ENCODE data around the gene ZHX3.

Gene ZHX3

GRCh38 chr20:41161886-41162285 lies 155.6 kb downstream of the ZHX3 start:
- H3K9me3 ChIP-seq (ENCODE audit: insufficient read depth, low read depth, low read length), result no peaks in the 10 kb centered on the region
- H3K27ac ChIP-seq (ENCODE audit: low read length), result no peak overlapping the region
- H3K36me3 ChIP-seq (ENCODE audit: insufficient read depth, low read depth, low read length), result peaks cover 85% of the 10 kb centered on the region
- H3K4me3 ChIP-seq (ENCODE audit: low read length), result no peak overlapping the region
- no peaks in the 10 kb centered on the region for H3K27me3 ChIP-seq (ENCODE audit: insufficient read depth, low read length)
- peaks cover 8% of the 10 kb centered on the region; the same call in 1 of the 2 replicates for H3K4me1 ChIP-seq (ENCODE audit: insufficient read depth, low read length)
- H3K9ac ChIP-seq (ENCODE audit: low read depth, low read length), result no peak overlapping the region

GRCh38 chr20:41160686-41161085 lies 156.8 kb downstream of the ZHX3 start:
- no peaks in the 10 kb centered on the region for H3K27me3 ChIP-seq (ENCODE audit: insufficient read depth, low read length)
- H3K4me1 ChIP-seq (ENCODE audit: insufficient read depth, low read length), result peaks cover 8% of the 10 kb centered on the region; the same call in 1 of the 2 replicates
- no peaks in the 10 kb centered on the region for H3K9me3 ChIP-seq (ENCODE audit: insufficient read depth, low read depth, low read length)
- no peak overlapping the region for H3K4me3 ChIP-seq (ENCODE audit: low read length)
- H3K27ac ChIP-seq (ENCODE audit: low read length), result no peak overlapping the region
- no peak overlapping the region for H3K9ac ChIP-seq (ENCODE audit: low read depth, low read length)
- peaks cover 73% of the 10 kb centered on the region for H3K36me3 ChIP-seq (ENCODE audit: insufficient read depth, low read depth, low read length)

GRCh38 chr20:41159547-41159946 lies 158.0 kb downstream of the ZHX3 start:
- H3K36me3 ChIP-seq (ENCODE audit: insufficient read depth, low read depth, low read length), result peaks cover 69% of the 10 kb centered on the region
- no peak overlapping the region for H3K27ac ChIP-seq (ENCODE audit: low read length)

GRCh38 chr20:41158082-41158625 lies 159.4 kb downstream of the ZHX3 start:
- Histone ChIP-seq H3K27ac (ENCODE audit: low read length) (no peak overlapping the region), H3K4me3 (ENCODE audit: low read length) (no peak overlapping the region), H3K36me3 (ENCODE audit: insufficient read depth, low read depth, low read length) (peaks cover 56% of the 10 kb centered on the region), H3K9ac (ENCODE audit: low read depth, low read length) (no peak overlapping the region), H3K9me3 (ENCODE audit: insufficient read depth, low read depth, low read length) (no peaks in the 10 kb centered on the region), H3K4me1 (ENCODE audit: insufficient read depth, low read length) (peaks cover 17% of the 10 kb centered on the region), H3K27me3 (ENCODE audit: insufficient read depth, low read length) (no peaks in the 10 kb centered on the region)

More at GRCh38 chr20:41159547-41159946, 158.0 kb downstream of the ZHX3 start:
- Histone ChIP-seq H3K27me3 (ENCODE audit: insufficient read depth, low read length) (no peaks in the 10 kb centered on the region), H3K9me3 (ENCODE audit: insufficient read depth, low read depth, low read length) (no peaks in the 10 kb centered on the region), H3K9ac (ENCODE audit: low read depth, low read length) (no peak overlapping the region), H3K4me3 (ENCODE audit: low read length) (no peak overlapping the region), H3K4me1 (ENCODE audit: insufficient read depth, low read length) (peaks cover 13% of the 10 kb centered on the region)

GRCh38 chr20:41155261-41155660 lies 162.3 kb downstream of the ZHX3 start:
- H3K4me3 ChIP-seq (ENCODE audit: low read length), result no peak overlapping the region
- H3K9ac ChIP-seq (ENCODE audit: low read depth, low read length), result no peak overlapping the region
- H3K9me3 ChIP-seq (ENCODE audit: insufficient read depth, low read depth, low read length), result no peaks in the 10 kb centered on the region
- no peak overlapping the region for H3K27ac ChIP-seq (ENCODE audit: low read length)
- no peaks in the 10 kb centered on the region for H3K27me3 ChIP-seq (ENCODE audit: insufficient read depth, low read length)
- H3K36me3 ChIP-seq (ENCODE audit: insufficient read depth, low read depth, low read length), result peaks cover 27% of the 10 kb centered on the region
- H3K4me1 ChIP-seq (ENCODE audit: insufficient read depth, low read length), result peaks cover 26% of the 10 kb centered on the region

GRCh38 chr20:41154436-41155176 lies 162.9 kb downstream of the ZHX3 start:
- H3K9me3 ChIP-seq (ENCODE audit: insufficient read depth, low read depth, low read length), result no peaks in the 10 kb centered on the region
- H3K9ac ChIP-seq (ENCODE audit: low read depth, low read length), result no peak overlapping the region
- H3K27ac ChIP-seq (ENCODE audit: low read length), result no peak overlapping the region
- no peak overlapping the region for H3K4me3 ChIP-seq (ENCODE audit: low read length)
- H3K27me3 ChIP-seq (ENCODE audit: insufficient read depth, low read length), result no peaks in the 10 kb centered on the region
- peaks cover 21% of the 10 kb centered on the region for H3K36me3 ChIP-seq (ENCODE audit: insufficient read depth, low read depth, low read length)
- H3K4me1 ChIP-seq (ENCODE audit: insufficient read depth, low read length), result peaks cover 26% of the 10 kb centered on the region

- H3K27ac ChIP-seq (ENCODE audit: low read length), result no peak overlapping the region
- H3K9ac ChIP-seq (ENCODE audit: low read depth, low read length), result no peak overlapping the region
Measured at GRCh38 chr20:41152108-41152757, 165.3 kb downstream of the ZHX3 start.

GRCh38 chr20:41151134-41151869 lies 166.2 kb downstream of the ZHX3 start:
- H3K27ac ChIP-seq (ENCODE audit: low read length), result no peak overlapping the region

More at GRCh38 chr20:41152108-41152757, 165.3 kb downstream of the ZHX3 start:
- no peaks in the 10 kb centered on the region for H3K27me3 ChIP-seq (ENCODE audit: insufficient read depth, low read length)
- H3K36me3 ChIP-seq (ENCODE audit: insufficient read depth, low read depth, low read length), result peaks cover 16% of the 10 kb centered on the region; the same call in 1 of the 2 replicates
- peaks cover 19% of the 10 kb centered on the region for H3K4me1 ChIP-seq (ENCODE audit: insufficient read depth, low read length)
- no peaks in the 10 kb centered on the region for H3K9me3 ChIP-seq (ENCODE audit: insufficient read depth, low read depth, low read length)
- no peak overlapping the region for H3K4me3 ChIP-seq (ENCODE audit: low read length)

GRCh38 chr20:41150664-41151063 lies 166.9 kb downstream of the ZHX3 start:
- no peak overlapping the region for H3K9ac ChIP-seq (ENCODE audit: low read depth, low read length)
- H3K27ac ChIP-seq (ENCODE audit: low read length), result no peak overlapping the region
- peaks cover 19% of the 10 kb centered on the region; the same call in 1 of the 2 replicates for H3K36me3 ChIP-seq (ENCODE audit: insufficient read depth, low read depth, low read length)
- H3K4me1 ChIP-seq (ENCODE audit: insufficient read depth, low read length), result peaks cover 18% of the 10 kb centered on the region
- H3K9me3 ChIP-seq (ENCODE audit: insufficient read depth, low read depth, low read length), result no peaks in the 10 kb centered on the region
- H3K4me3 ChIP-seq (ENCODE audit: low read length), result no peak overlapping the region
- H3K27me3 ChIP-seq (ENCODE audit: insufficient read depth, low read length), result no peaks in the 10 kb centered on the region

More at GRCh38 chr20:41151134-41151869, 166.2 kb downstream of the ZHX3 start:
- Histone ChIP-seq H3K4me3 (ENCODE audit: low read length) (no peak overlapping the region), H3K36me3 (ENCODE audit: insufficient read depth, low read depth, low read length) (peaks cover 19% of the 10 kb centered on the region; the same call in 1 of the 2 replicates), H3K27me3 (ENCODE audit: insufficient read depth, low read length) (no peaks in the 10 kb centered on the region), H3K9ac (ENCODE audit: low read depth, low read length) (no peak overlapping the region), H3K9me3 (ENCODE audit: insufficient read depth, low read depth, low read length) (no peaks in the 10 kb centered on the region), H3K4me1 (ENCODE audit: insufficient read depth, low read length) (peaks cover 18% of the 10 kb centered on the region)

- peaks cover 17% of the 10 kb centered on the region for H3K36me3 ChIP-seq (ENCODE audit: insufficient read depth, low read depth, low read length)
Measured at GRCh38 chr20:41148942-41149341, 168.6 kb downstream of the ZHX3 start.

GRCh38 chr20:41147767-41148191 lies 169.8 kb downstream of the ZHX3 start:
- Histone ChIP-seq H3K4me1 (ENCODE audit: insufficient read depth, low read length) (peaks cover 9% of the 10 kb centered on the region), H3K36me3 (ENCODE audit: insufficient read depth, low read depth, low read length) (peaks cover 22% of the 10 kb centered on the region), H3K27ac (ENCODE audit: low read length) (no peak overlapping the region)

More at GRCh38 chr20:41148942-41149341, 168.6 kb downstream of the ZHX3 start:
- H3K27ac ChIP-seq (ENCODE audit: low read length), result no peak overlapping the region
- H3K4me3 ChIP-seq (ENCODE audit: low read length), result no peak overlapping the region
- H3K9me3 ChIP-seq (ENCODE audit: insufficient read depth, low read depth, low read length), result no peaks in the 10 kb centered on the region
- peaks cover 9% of the 10 kb centered on the region for H3K4me1 ChIP-seq (ENCODE audit: insufficient read depth, low read length)
- no peak overlapping the region for H3K9ac ChIP-seq (ENCODE audit: low read depth, low read length)
- no peaks in the 10 kb centered on the region for H3K27me3 ChIP-seq (ENCODE audit: insufficient read depth, low read length)

More at GRCh38 chr20:41147767-41148191, 169.8 kb downstream of the ZHX3 start:
- H3K4me3 ChIP-seq (ENCODE audit: low read length), result no peak overlapping the region
- H3K27me3 ChIP-seq (ENCODE audit: insufficient read depth, low read length), result no peaks in the 10 kb centered on the region
- no peak overlapping the region for H3K9ac ChIP-seq (ENCODE audit: low read depth, low read length)
- no peaks in the 10 kb centered on the region for H3K9me3 ChIP-seq (ENCODE audit: insufficient read depth, low read depth, low read length)

Data from iPS-20b (cell line).